ENCODE data around the gene IGFLR1.

IGFLR1 gene

GRCh38 chr19:35739275-35740107 is 2.8 kb downstream of the IGFLR1 start:
- no peaks in the 10 kb centered on the region for H3K27me3 ChIP-seq (replicated peaks; ENCODE audit: control insufficient read depth, insufficient read depth, low read length, poor library complexity, severe bottlenecking)
- H3K4me1 ChIP-seq (ENCODE audit: control insufficient read depth, insufficient read depth, low read length, poor library complexity, severe bottlenecking), result peaks cover 33% of the 10 kb centered on the region
- DNase-seq, result no peak
- peaks cover 29% of the 10 kb centered on the region for H3K36me3 ChIP-seq (ENCODE audit: control insufficient read depth, insufficient read depth, low read length)
- H3K9me3 ChIP-seq (ENCODE audit: control insufficient read depth, low read length), result no peaks in the 10 kb centered on the region
- no peak overlapping the region for H3K27ac ChIP-seq (ENCODE audit: insufficient read depth, low read length, poor library complexity, severe bottlenecking)
- H3K4me3 ChIP-seq (ENCODE audit: insufficient read depth, low read depth, low read length, poor library complexity, severe bottlenecking), result peak overlapping the region; percentile 81

GRCh38 chr19:35738887-35739229 is 3.4 kb downstream of the IGFLR1 start:
- H3K36me3 ChIP-seq (ENCODE audit: control insufficient read depth, insufficient read depth, low read length), result peaks cover 29% of the 10 kb centered on the region
- no peak for DNase-seq
- H3K9me3 ChIP-seq (ENCODE audit: control insufficient read depth, low read length), result no peaks in the 10 kb centered on the region
- peaks cover 27% of the 10 kb centered on the region for H3K4me1 ChIP-seq (ENCODE audit: control insufficient read depth, insufficient read depth, low read length, poor library complexity, severe bottlenecking)
- H3K27me3 ChIP-seq (replicated peaks; ENCODE audit: control insufficient read depth, insufficient read depth, low read length, poor library complexity, severe bottlenecking), result no peaks in the 10 kb centered on the region
- no peak overlapping the region for H3K4me3 ChIP-seq (ENCODE audit: insufficient read depth, low read depth, low read length, poor library complexity, severe bottlenecking)
- no peak overlapping the region for H3K27ac ChIP-seq (ENCODE audit: insufficient read depth, low read length, poor library complexity, severe bottlenecking)

GRCh38 chr19:35738021-35738886 is 4.0 kb downstream of the IGFLR1 start:
- Histone ChIP-seq H3K36me3 (ENCODE audit: control insufficient read depth, insufficient read depth, low read length) (peaks cover 35% of the 10 kb centered on the region), H3K27ac (ENCODE audit: insufficient read depth, low read length, poor library complexity, severe bottlenecking) (no peak overlapping the region), H3K4me3 (ENCODE audit: insufficient read depth, low read depth, low read length, poor library complexity, severe bottlenecking) (no peak overlapping the region), H3K4me1 (ENCODE audit: control insufficient read depth, insufficient read depth, low read length, poor library complexity, severe bottlenecking) (peaks cover 23% of the 10 kb centered on the region), H3K9me3 (ENCODE audit: control insufficient read depth, low read length) (no peaks in the 10 kb centered on the region), H3K27me3 (replicated peaks; ENCODE audit: control insufficient read depth, insufficient read depth, low read length, poor library complexity, severe bottlenecking) (no peaks in the 10 kb centered on the region)
- no peak for DNase-seq

- DNase-seq, result no peak
- peaks cover 14% of the 10 kb centered on the region for H3K4me1 ChIP-seq (ENCODE audit: control insufficient read depth, insufficient read depth, low read length, poor library complexity, severe bottlenecking)
- H3K36me3 ChIP-seq (ENCODE audit: control insufficient read depth, insufficient read depth, low read length), result peaks cover 44% of the 10 kb centered on the region
- H3K27ac ChIP-seq (ENCODE audit: insufficient read depth, low read length, poor library complexity, severe bottlenecking), result no peak overlapping the region
- no peaks in the 10 kb centered on the region for H3K27me3 ChIP-seq (replicated peaks; ENCODE audit: control insufficient read depth, insufficient read depth, low read length, poor library complexity, severe bottlenecking)
- no peaks in the 10 kb centered on the region for H3K9me3 ChIP-seq (ENCODE audit: control insufficient read depth, low read length)
- H3K4me3 ChIP-seq (ENCODE audit: insufficient read depth, low read depth, low read length, poor library complexity, severe bottlenecking), result no peak overlapping the region
Observed at GRCh38 chr19:35736913-35737886, 5.1 kb downstream of the IGFLR1 start.

- Histone ChIP-seq H3K4me1 (ENCODE audit: control insufficient read depth, insufficient read depth, low read length, poor library complexity, severe bottlenecking) (peaks cover 6% of the 10 kb centered on the region), H3K36me3 (ENCODE audit: control insufficient read depth, insufficient read depth, low read length) (peaks cover 67% of the 10 kb centered on the region), H3K27me3 (replicated peaks; ENCODE audit: control insufficient read depth, insufficient read depth, low read length, poor library complexity, severe bottlenecking) (no peaks in the 10 kb centered on the region), H3K4me3 (ENCODE audit: insufficient read depth, low read depth, low read length, poor library complexity, severe bottlenecking) (no peak overlapping the region), H3K9me3 (ENCODE audit: control insufficient read depth, low read length) (no peaks in the 10 kb centered on the region), H3K27ac (ENCODE audit: insufficient read depth, low read length, poor library complexity, severe bottlenecking) (no peak overlapping the region)
- DNase-seq, result no peak
Observed at GRCh38 chr19:35734889-35735288, 7.4 kb downstream of the IGFLR1 start.

- peaks cover 73% of the 10 kb centered on the region for H3K36me3 ChIP-seq (ENCODE audit: control insufficient read depth, insufficient read depth, low read length)
- H3K9me3 ChIP-seq (ENCODE audit: control insufficient read depth, low read length), result no peaks in the 10 kb centered on the region
- no peaks in the 10 kb centered on the region for H3K4me1 ChIP-seq (ENCODE audit: control insufficient read depth, insufficient read depth, low read length, poor library complexity, severe bottlenecking)
- H3K27ac ChIP-seq (ENCODE audit: insufficient read depth, low read length, poor library complexity, severe bottlenecking), result no peak overlapping the region
- DNase-seq, result no peak
- no peaks in the 10 kb centered on the region for H3K27me3 ChIP-seq (replicated peaks; ENCODE audit: control insufficient read depth, insufficient read depth, low read length, poor library complexity, severe bottlenecking)
- H3K4me3 ChIP-seq (ENCODE audit: insufficient read depth, low read depth, low read length, poor library complexity, severe bottlenecking), result no peak overlapping the region
Observed at GRCh38 chr19:35734273-35734672, 8.0 kb downstream of the IGFLR1 start.

- Histone ChIP-seq H3K27me3 (replicated peaks; ENCODE audit: control insufficient read depth, insufficient read depth, low read length, poor library complexity, severe bottlenecking) (no peaks in the 10 kb centered on the region), H3K4me3 (ENCODE audit: insufficient read depth, low read depth, low read length, poor library complexity, severe bottlenecking) (no peak overlapping the region), H3K27ac (ENCODE audit: insufficient read depth, low read length, poor library complexity, severe bottlenecking) (no peak overlapping the region), H3K4me1 (ENCODE audit: control insufficient read depth, insufficient read depth, low read length, poor library complexity, severe bottlenecking) (no peaks in the 10 kb centered on the region), H3K9me3 (ENCODE audit: control insufficient read depth, low read length) (no peaks in the 10 kb centered on the region), H3K36me3 (ENCODE audit: control insufficient read depth, insufficient read depth, low read length) (peaks cover 78% of the 10 kb centered on the region)
- no peak for DNase-seq
Observed at GRCh38 chr19:35733180-35734125, 8.8 kb downstream of the IGFLR1 start.

- peaks cover 78% of the 10 kb centered on the region for H3K36me3 ChIP-seq (ENCODE audit: control insufficient read depth, insufficient read depth, low read length)
- H3K4me3 ChIP-seq (ENCODE audit: insufficient read depth, low read depth, low read length, poor library complexity, severe bottlenecking), result no peak overlapping the region
- no peaks in the 10 kb centered on the region for H3K4me1 ChIP-seq (ENCODE audit: control insufficient read depth, insufficient read depth, low read length, poor library complexity, severe bottlenecking)
Observed at GRCh38 chr19:35732540-35733179, 9.6 kb downstream of the IGFLR1 start.

More at GRCh38 chr19:35732540-35733179, 9.6 kb downstream of the IGFLR1 start:
- Histone ChIP-seq H3K27ac (ENCODE audit: insufficient read depth, low read length, poor library complexity, severe bottlenecking) (no peak overlapping the region), H3K9me3 (ENCODE audit: control insufficient read depth, low read length) (no peaks in the 10 kb centered on the region), H3K27me3 (replicated peaks; ENCODE audit: control insufficient read depth, insufficient read depth, low read length, poor library complexity, severe bottlenecking) (no peaks in the 10 kb centered on the region)
- DNase-seq, result no peak
